Right forelimb (tissue), 1 donor: Measurements from ENCODE around the gene REV1.
"Not testable (repeated sequence)": the region's sequence is repeated elsewhere in the genome, so short reads cannot be mapped to it uniquely, and the experiment has no call there.

Experiments used
- DNase-seq: peaks from one replicate; pipeline ENCODE4 v3.0.0-alpha.2; 2018

The REV1 gene

DNA sequence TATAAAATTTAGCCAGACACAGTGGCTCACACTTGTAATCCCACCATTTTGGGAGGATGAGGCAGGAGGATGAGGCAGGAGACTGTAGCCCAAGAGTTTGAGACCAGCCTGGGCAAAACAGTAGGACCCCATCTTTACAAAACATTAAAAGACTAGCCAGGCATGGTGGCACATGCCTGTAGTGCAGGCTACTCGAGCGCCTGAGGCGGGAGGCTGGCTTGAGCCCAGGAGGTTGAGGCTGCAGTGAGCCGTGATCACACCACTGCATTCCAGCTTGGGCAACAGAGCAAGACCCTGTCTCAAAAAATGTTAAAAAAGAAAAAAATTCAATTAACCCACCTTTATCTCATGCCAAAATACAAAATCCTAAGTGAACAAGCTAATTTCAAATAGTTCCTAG, 4.0 kb downstream of the REV1 start:
- no peak for DNase-seq

- DNase-seq = no peak
These were observed 4.4 kb downstream of the REV1 start for GRCh38 chr2:99485411-99485810.

GRCh38 chr2:99484205-99484604, 5.6 kb downstream of the REV1 start:
- no peak for DNase-seq

- no peak for DNase-seq
These were observed 7.9 kb downstream of the REV1 start for GRCh38 chr2:99481941-99482340.

GRCh38 chr2:99481527-99481926, 8.3 kb downstream of the REV1 start:
- DNase-seq = no peak

DNA sequence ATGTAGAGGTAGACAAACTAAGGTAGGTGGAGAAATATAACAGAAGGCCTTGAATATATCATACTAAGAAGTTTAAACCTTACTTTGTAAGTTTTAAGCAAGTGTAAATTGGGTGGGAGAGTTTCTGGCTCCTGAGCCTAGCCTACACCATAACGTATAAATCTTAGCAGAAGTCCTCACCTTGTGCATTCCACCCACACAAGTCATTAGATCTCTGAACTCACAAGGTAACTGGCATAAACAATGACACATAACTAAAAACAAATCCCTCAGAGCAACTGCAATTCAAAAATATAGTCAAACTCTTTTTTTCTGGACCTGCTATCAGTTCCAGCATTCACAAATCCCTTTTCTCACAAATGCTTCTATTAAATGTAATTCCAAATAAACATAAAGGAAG, 9.4 kb downstream of the REV1 start:
- no peak for DNase-seq

- no peak for DNase-seq
These were observed 11.2 kb downstream of the REV1 start for GRCh38 chr2:99478632-99479031.

- no peak for DNase-seq
These were observed 12.8 kb downstream of the REV1 start for GRCh38 chr2:99477054-99477453.

DNA sequence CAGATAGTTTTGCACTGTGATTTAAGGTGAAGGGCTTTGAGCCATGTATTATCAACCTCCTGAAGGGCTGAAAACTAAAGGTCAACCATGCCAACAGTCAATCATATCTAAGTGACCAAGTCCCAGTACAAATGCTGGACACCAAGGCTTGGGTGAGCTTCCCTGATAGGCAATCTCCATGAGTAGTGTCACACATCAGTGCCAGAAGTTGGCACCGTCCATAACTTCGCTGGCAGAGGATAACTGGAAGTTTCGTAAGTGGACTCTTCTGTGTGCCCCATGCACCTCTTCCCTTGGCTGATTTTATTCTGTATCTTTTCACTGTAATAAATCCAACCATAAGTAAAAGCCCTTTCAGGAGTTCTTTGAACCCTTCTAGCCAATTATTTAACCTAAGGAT, 13.2 kb downstream of the REV1 start:
- no peak for DNase-seq

DNA sequence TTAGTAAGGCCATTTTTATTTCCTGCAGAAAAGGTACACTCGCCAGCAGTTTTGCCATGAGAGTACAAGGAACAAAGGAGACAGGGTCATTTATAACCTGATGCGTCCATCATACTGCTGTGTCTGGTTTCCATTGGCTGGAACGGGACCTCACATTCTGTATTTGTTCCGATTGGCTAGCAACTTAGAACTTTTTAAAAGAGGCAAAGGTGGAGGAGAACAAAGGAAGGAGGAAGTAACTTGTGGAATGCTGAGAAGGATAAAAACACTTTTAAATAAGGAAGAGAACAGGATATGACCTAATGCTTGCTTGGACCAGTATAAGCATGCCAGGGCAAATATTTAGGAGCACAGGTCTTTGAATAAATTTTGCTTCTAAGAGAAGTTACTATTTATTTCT, 14.7 kb downstream of the REV1 start:
- not testable (repeated sequence) for DNase-seq

- no peak for DNase-seq
These were observed 16.2 kb downstream of the REV1 start for GRCh38 chr2:99473518-99474083.

GRCh38 chr2:99472600-99472960, 17.2 kb downstream of the REV1 start:
- no peak for DNase-seq

DNA sequence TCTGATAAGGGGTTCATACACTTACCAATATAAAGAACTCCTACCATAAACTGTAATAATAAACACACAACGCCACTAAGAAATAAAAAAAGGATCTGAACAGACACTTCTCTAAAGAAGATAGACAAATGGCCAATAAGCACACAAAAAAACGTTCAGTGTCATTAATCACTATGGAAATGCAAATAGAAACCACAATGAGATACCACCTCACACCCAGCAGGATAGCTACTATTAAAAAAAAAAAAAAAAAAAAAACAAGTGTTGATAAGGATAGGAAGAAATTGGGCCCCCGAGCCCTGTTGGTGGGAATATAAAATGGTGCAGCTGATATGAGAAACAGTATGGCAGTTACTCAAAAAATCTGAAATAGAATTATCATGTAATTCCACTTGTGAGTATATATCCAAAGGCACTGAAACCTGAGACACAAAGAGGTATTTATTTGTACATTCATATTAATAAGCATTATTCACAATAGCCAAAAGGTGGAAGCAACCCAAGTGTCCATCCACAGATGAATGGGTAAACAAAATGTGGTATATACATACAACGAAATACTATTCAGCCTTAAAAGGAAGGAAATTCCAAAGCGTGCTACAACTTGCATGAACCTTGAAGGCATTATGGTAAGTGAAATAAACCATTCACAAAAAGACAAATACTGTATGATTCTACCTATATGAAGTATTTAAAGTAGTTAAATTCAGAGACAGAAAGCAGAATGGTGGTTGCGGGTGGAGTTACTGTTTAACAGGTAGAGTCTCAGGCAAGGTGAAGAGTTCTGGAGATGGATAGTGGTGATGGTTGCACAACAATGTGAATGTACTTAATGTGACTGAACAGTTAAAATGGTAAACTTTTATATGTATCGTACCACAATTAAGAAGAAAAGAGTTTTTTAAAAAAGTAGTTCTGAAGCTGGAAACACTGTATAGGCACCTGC, 17.9 kb downstream of the REV1 start:
- DNase-seq = no peak

DNA sequence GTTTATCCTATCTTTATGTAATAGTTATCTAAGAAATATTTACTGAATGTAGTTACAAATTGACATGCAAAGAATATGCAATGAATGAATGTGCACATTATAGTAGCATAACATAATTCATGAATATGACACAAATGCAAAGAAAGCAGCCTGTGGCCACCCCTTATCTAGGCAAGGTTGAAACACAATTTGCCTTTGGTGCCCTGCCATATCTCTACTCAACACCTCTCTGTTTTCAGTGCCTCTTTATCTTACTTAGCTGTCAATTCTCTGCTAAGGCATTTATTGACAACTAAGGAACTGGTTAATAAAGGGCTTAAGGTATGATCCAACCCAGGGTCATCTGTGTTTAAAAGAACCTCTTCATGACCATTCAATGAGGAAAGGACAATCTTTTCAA, 18.9 kb downstream of the REV1 start:
- DNase-seq = no peak

GRCh38 chr2:99470459-99470858, 19.4 kb downstream of the REV1 start:
- DNase-seq = not testable (repeated sequence)

- DNase-seq = no peak
These were observed 20.4 kb downstream of the REV1 start for GRCh38 chr2:99469394-99469793.

DNA sequence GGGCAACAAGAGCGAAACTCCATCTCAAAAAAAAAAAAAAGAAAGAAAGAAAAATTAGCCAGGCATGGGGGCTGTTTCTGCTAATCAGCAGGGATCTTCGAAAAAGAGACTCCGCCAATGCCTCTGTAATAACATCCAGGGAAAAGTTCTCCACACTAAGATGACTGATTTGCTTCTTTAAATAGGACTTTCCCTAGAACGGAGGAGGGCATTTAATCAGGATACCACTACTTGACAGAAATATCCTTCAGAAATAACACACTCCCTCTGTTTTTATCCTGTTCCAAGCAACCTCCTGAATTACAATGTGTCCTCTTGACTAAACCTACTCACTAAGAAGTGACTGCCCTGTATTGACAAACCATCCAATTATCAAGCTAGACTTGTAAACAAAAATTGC, 21.7 kb downstream of the REV1 start:
- DNase-seq = no peak

- DNase-seq = no peak
These were observed 22.4 kb downstream of the REV1 start for GRCh38 chr2:99467390-99467789.

DNA sequence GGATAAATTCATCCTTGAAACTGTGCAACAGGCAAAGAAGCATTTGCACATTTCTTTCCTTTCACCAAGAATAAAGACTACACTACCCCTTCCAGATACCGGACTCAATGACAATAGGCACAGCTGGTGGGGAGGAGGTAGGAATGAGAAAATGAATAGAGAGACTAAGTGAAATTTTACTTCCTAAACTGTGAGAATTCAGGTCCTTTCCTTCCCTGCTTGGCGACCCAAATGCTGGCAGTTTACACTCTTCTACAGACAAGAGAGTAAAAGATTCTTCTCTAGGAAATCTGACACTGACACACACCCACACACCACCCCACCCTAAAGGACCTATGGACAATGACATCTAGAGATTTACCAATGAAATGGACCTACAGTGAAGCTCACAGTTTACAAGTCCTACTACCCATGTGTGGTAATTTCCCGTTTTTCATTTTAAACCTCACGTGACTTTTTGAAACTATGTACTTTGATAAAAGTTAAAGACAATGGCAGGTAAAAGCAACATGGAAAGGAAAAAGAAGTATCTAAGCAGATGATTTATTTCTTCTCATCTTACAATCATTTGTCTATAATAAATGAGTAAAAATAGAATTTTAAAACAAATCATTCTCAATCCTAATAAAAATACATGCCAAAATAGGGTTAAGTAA, 27.9 kb downstream of the REV1 start:
- DNase-seq = no peak

DNA sequence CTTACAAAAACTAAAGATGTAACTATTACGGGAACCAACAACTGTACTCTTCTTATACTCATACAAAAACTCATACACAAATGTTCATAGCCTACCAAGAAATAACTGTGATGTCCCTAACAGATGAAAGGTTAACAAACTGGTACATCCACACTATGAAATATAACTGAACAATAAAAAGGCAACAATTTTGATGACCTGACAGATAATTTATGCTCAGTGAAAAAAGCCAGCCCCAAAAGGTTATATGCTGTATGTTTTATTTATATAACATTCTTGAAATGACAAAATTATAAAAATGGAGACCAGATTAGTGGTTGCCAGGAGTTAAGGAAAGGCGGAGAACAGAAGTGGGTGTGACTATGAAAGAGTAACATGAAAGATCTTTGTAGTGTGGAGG, 31.3 kb downstream of the REV1 start:
- no peak for DNase-seq

DNA sequence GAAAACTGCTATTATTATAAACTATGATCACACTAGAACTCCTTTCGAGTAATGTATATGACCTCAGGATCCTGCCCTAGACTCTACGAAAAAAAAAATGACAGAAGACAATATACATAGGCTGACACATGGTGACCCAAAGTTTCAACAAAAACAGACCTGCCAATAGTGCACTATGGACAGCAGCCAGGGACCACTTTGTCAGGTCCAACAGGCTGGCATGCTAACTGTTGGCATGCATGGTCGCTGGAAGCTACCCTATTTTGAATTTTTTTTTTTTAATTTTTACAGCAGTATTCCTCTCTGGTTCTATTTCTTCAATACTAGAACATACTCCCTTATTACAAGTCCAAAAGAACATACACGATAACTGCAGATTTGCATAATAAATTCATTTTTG, 38.1 kb downstream of the REV1 start:
- no peak for DNase-seq

DNA sequence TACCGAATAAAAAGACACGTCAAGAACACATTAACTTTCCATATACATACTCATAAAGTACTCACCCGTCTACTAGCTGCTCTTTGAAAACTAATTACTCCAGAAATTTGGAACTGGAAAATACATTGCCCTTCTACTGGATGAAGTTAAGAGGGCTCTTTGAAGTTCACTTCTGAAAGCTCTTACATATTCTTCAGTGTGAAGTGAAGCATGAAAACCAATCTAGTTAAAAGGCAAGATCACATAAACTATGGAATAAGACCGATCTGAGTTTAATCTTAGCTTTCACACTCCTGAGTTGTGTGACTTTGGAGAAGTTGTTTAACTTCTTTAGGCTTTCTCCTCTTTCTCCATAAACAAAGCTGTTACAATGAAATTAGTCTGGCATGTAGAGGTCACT, 38.5 kb downstream of the REV1 start:
- no peak for DNase-seq

GRCh38 chr2:99450199-99450598, 39.6 kb downstream of the REV1 start:
- no peak for DNase-seq

DNA sequence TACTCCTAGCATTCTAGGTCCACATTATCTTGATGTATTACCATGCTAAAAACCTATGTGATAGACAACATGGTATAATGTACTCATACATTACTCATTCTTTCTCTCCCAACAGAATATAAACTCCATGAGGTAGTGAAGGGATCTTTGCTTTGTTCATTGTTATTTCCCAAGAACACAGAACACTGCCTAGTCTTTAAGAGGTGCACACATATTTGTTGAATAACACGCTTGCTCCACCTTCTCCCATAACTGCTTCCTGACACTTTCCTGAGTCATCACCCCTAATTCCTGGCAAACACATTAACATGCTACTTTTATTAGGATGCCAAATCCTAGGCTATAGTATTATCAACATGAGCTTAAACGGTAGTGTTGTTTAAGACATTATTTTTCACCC, 41.3 kb downstream of the REV1 start:
- DNase-seq = no peak
